Panc1 (cell line): Measurements from ENCODE around the gene GEMIN4. TPM values are rescaled to one million over a fixed set of nuclear protein-coding genes. Genes with fewer than 3 reads are reported as not detected.

Experiments used
- ATAC-seq: fragments of 200-7000 bp; cut with Tn5 transposase; 2 replicates; pipeline ENCODE4 v1.9.1; 2020; ENCODE audit warnings: mild to moderate bottlenecking, moderate library complexity
- BruUV-seq: library from RNA; stranded (reverse); fragments of 400-500 nt; replicated peaks from 2 replicates; lab custom pipeline; 2021; lab: Mats Ljungman, UMichigan
- CTCF ChIA-PET: fragments of 300-600 bp; sonication (Branson Sonifier 250); formaldehyde crosslinking; loops from one replicate; lab custom pipeline; 2022; ENCODE audit warnings: antibody characterized with exemption; lab: Charles Lee
- POLR2A ChIA-PET: fragments of 300-600 bp; sonication (Branson Sonifier 250); formaldehyde crosslinking; loops from one replicate; lab custom pipeline; 2022; ENCODE audit warnings: antibody characterized with exemption; lab: Charles Lee
- DNase-seq: peaks from one replicate; pipeline ENCODE4 v3.0.0-alpha.2; 2010; ENCODE audit warnings: low read depth, low spot score
- H3K27ac ChIP-seq: 2 replicates; pipeline ENCODE4 v1.5.1; 2011; ENCODE audit warnings: mild to moderate bottlenecking, low read length, inconsistent platforms
- H3K27me3 ChIP-seq: fragments of 200-500 bp; sonication (Bioruptor generic); 2 replicates; pipeline ENCODE4 v1.6.0; 2014; ENCODE audit warnings: low read length, inconsistent platforms; ENCODE audit not compliant: control insufficient read depth, insufficient read depth
- H3K36me3 ChIP-seq: fragments of 200-500 bp; sonication (Bioruptor generic); 2 replicates; pipeline ENCODE4 v1.5.1; 2014; ENCODE audit warnings: inconsistent platforms, mild to moderate bottlenecking, low read length, moderate library complexity; ENCODE audit not compliant: control insufficient read depth, insufficient read depth
- H3K4me1 ChIP-seq: 2 replicates; pipeline ENCODE4 v1.5.1; 2011; ENCODE audit warnings: inconsistent platforms, mild to moderate bottlenecking, low read length, moderate library complexity; ENCODE audit not compliant: control insufficient read depth, insufficient read depth
- H3K4me3 ChIP-seq, 2 experiments: 2 replicates each; pipeline ENCODE4 v1.5.1; 2011 to 2012; ENCODE audit warnings: low read depth in 2 of 2, low read length in 2 of 2, mild to moderate bottlenecking in 2 of 2, inconsistent platforms in 1 of 2, moderate library complexity in 1 of 2
- H3K9me3 ChIP-seq: fragments of 200-500 bp; sonication (Bioruptor generic); 2 replicates; pipeline ENCODE4 v1.5.1; 2014; ENCODE audit warnings: low read depth, mild to moderate bottlenecking, inconsistent platforms, low read length, moderate library complexity; ENCODE audit not compliant: control insufficient read depth, insufficient read depth
- CTCF ChIP-seq: fragments of 450-650 bp; IDR thresholded peaks from 2 replicates; pipeline ENCODE4 v1.5.1; 2017; ENCODE audit warnings: mild to moderate bottlenecking
- POLR2AphosphoS5 ChIP-seq: IDR thresholded peaks from 2 replicates; pipeline ENCODE4 v1.6.1; 2012; ENCODE audit warnings: mild to moderate bottlenecking, low read depth, low read length, moderate library complexity
- REST ChIP-seq, 2 experiments: IDR thresholded peaks; 2 replicates each; pipeline ENCODE4 v1.6.1; 2011 to 2012; ENCODE audit warnings: low read depth in 2 of 2, control low read depth in 1 of 2, low read length in 1 of 2, mild to moderate bottlenecking in 1 of 2, moderate library complexity in 1 of 2; ENCODE audit not compliant: insufficient read depth in 1 of 2
- SIN3A ChIP-seq: IDR thresholded peaks from 2 replicates; pipeline ENCODE4 v1.6.1; 2012; ENCODE audit warnings: low read depth, mild to moderate bottlenecking, low read length, moderate library complexity, borderline replicate concordance; ENCODE audit not compliant: insufficient read depth
- TCF7L2 ChIP-seq: IDR thresholded peaks from 2 replicates; pipeline ENCODE4 v1.6.1; 2011; ENCODE audit warnings: mild to moderate bottlenecking, low read depth, low read length, inconsistent platforms
- in situ Hi-C: cut with HindIII; loops from 2 replicates; pipeline ENCODE4 v1.10.0; 2016; ENCODE audit warnings: low sequenced_read_pairs, low pct_unique_long_range_greater_than_20kb
- intact Hi-C: fragments of 100-400 bp; cut with micrococcal nuclease; formaldehyde crosslinking; loops from one replicate; pipeline ENCODE4 v1.10.0; 2022; ENCODE audit not compliant: unreplicated experiment
- total RNA-seq: library from RNA; stranded (reverse); gene quantifications from one replicate; pipeline ENCODE4 v1.2.1, GENCODE V29; 2021; ENCODE audit not compliant: unreplicated experiment

The GEMIN4 gene
- total RNA-seq, 1 experiment from 2014 or later: 34.9 TPM

- TF ChIP-seq REST (IDR thresholded peaks at IDR 0.05; ENCODE audit: insufficient read depth in 1 of 2, low read depth in 2 of 2, low read length in 1 of 2) (no peak), TCF7L2 (no peak), SIN3A (no peak), CTCF (no peak), POLR2AphosphoS5 (no peak)
- in situ Hi-C loops (no loop called here), intact Hi-C loops (no loop called here)
- ATAC-seq: peak; percentile 51
- BruUV-seq: no TSS peak
- H3K27ac ChIP-seq: peak overlapping the region; percentile 74
- ChIA-PET CTCF (interaction anchor here (0.6 kb wide), 1 partner anchor 169 kb away, joined by 4 read pairs; no protein-coding TSS in a partner anchor), POLR2A (no interaction called here)
- no peaks in the 10 kb centered on the region; the same call in 1 of the 2 replicates for H3K36me3 ChIP-seq
- H3K9me3 ChIP-seq: no peaks in the 10 kb centered on the region
- no peaks in the 10 kb centered on the region for H3K27me3 ChIP-seq
- DNase-seq: no peak
- H3K4me3 ChIP-seq: peak overlapping the region; percentile 62 to 80
- peaks cover 3% of the 10 kb centered on the region; the same call in 1 of the 2 replicates for H3K4me1 ChIP-seq
Observed at GRCh38 chr17:732902-733720, 19.0 kb downstream of the GEMIN4 start.

GRCh38 chr17:732067-732901, 19.8 kb downstream of the GEMIN4 start, which contains the start of gene TLCD3A:
TLCD3A (plus strand) TSS chr17:732596; CDS start chr17:732648, 52 bp downstream.
- ChIA-PET CTCF (no interaction called here), POLR2A (no interaction called here)
- TF ChIP-seq CTCF: no peak
- TF ChIP-seq TCF7L2: no peak
- peak; percentile 56; the same call in 1 of the 2 replicates for TF ChIP-seq SIN3A
- peak; percentile 22; the same call in 1 of the 2 replicates for TF ChIP-seq POLR2AphosphoS5
- no peak for TF ChIP-seq REST (IDR thresholded peaks at IDR 0.05; ENCODE audit: insufficient read depth in 1 of 2, low read depth in 2 of 2, low read length in 1 of 2)
- no TSS peak for BruUV-seq
- intact Hi-C loops: no loop called here
- ATAC-seq: peak; percentile 89
- Histone ChIP-seq H3K4me3 (peak within 1 kb of the TSS; percentile 62 to 80), H3K27ac (peak within 1 kb of the TSS; percentile 74), H3K36me3 (no peaks in the 10 kb centered on the region; the same call in 1 of the 2 replicates), H3K4me1 (peaks cover 3% of the 10 kb centered on the region; the same call in 1 of the 2 replicates), H3K9me3 (no peaks in the 10 kb centered on the region), H3K27me3 (no peaks in the 10 kb centered on the region)
- in situ Hi-C loops: no loop called here
- no peak for DNase-seq
